HEK293T (cell line): ENCODE data around the gene WEE2.

ENCODE experiments used
- BHLHE40 ChIP-seq: fragments of 450-650 bp; IDR thresholded peaks from 2 replicates; pipeline ENCODE4 v1.6.1; 2016; ENCODE audit warnings: mild to moderate bottlenecking, moderate library complexity, borderline replicate concordance
- ELF4 ChIP-seq: fragments of 450-650 bp; IDR thresholded peaks from 2 replicates; pipeline ENCODE4 v1.6.1; 2017; ENCODE audit warnings: antibody characterized with exemption

DNA sequence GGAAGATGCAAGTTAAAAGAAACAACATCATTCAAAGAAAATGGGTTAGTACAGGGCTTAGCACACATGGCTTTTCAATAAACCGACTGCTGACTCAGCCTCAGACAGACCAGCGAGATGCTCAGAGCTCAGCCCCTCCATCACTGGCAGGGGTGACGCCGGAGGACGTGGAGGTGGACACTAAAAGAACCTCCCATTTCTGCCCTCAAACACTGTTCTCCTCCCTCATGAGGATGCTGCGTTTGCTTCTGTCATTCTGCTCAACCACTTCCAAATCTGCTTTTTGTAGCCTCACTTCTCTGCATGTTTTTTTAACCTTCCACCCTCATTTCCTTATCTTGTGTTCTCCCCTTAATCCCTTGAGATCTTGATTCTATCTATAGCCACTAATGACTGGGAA is 21.5 kb upstream of the WEE2 start:
- TF ChIP-seq ELF4 (no peak), BHLHE40 (no peak)
